Retinal pigment epithelial cell (primary cell): ENCODE results near the gene USP19.

Experiments
- DNase-seq: peaks from one replicate; pipeline ENCODE4 v3.0.0-alpha.2; 2010; ENCODE audit warnings: low read depth
- H3K4me3 ChIP-seq: 2 replicates; pipeline ENCODE4 v1.5.1; 2011; ENCODE audit warnings: mild to moderate bottlenecking, low read length, control low read depth, moderate library complexity
- CTCF ChIP-seq: conservative IDR thresholded peaks from 2 replicates; pipeline ENCODE4 v1.5.1; 2011; ENCODE audit warnings: low read depth, low read length, control low read depth, inconsistent platforms

The USP19 gene

GRCh38 chr3:49148159-49148558 is 27.5 kb upstream of the USP19 start:
- no peak for DNase-seq
- no peak overlapping the region for H3K4me3 ChIP-seq
- no peak for TF ChIP-seq CTCF

- no peak for TF ChIP-seq CTCF
- DNase-seq: no peak
- H3K4me3 ChIP-seq: no peak overlapping the region
These were observed 19.5 kb upstream of the USP19 start for GRCh38 chr3:49140080-49140479.

- no peak for TF ChIP-seq CTCF
- no peak overlapping the region for H3K4me3 ChIP-seq
- DNase-seq: no peak
These were observed 14.9 kb upstream of the USP19 start for GRCh38 chr3:49135499-49135898.

GRCh38 chr3:49134471-49135265 is 14.0 kb upstream of the USP19 start:
- H3K4me3 ChIP-seq: no peak overlapping the region
- no peak for TF ChIP-seq CTCF
- no peak for DNase-seq

GRCh38 chr3:49133226-49133951 is 12.8 kb upstream of the USP19 start:
- DNase-seq: peak; percentile 67

GRCh38 chr3:49132437-49133225 is 12.0 kb upstream of the USP19 start, which contains the start of gene LAMB2:
Gene LAMB2 (minus strand): TSS chr3:49133050. CDS start chr3:49132867, 183 bp downstream.
- peak within 1 kb of the TSS; percentile 64 for H3K4me3 ChIP-seq
- TF ChIP-seq CTCF: peak; percentile 30
- DNase-seq: peak; percentile 54

More at GRCh38 chr3:49133226-49133951, 12.8 kb upstream of the USP19 start:
- H3K4me3 ChIP-seq: peak overlapping the region; percentile 64
- no peak for TF ChIP-seq CTCF
